ENCODE data around the gene GOLGA3. TPM values are rescaled to one million over a fixed set of nuclear protein-coding genes. Genes with fewer than 3 reads are reported as not detected.

GOLGA3 gene
- total RNA-seq, 1 donor from 2014 or later: 148 TPM

GRCh38 chr12:132825861-132826260 lies 2.8 kb downstream of the GOLGA3 start:
- Mint-ChIP-seq H3K36me3 (ENCODE audit: low read depth) (peaks cover 35% of the 10 kb centered on the region), H3K27me3 (ENCODE audit: low read depth) (no peaks in the 10 kb centered on the region), H3K9me3 (ENCODE audit: low read depth) (no peaks in the 10 kb centered on the region), H3K4me3 (ENCODE audit: unreplicated experiment) (peak overlapping the region; percentile 95), H3K27ac (ENCODE audit: unreplicated experiment) (peak overlapping the region; percentile 61), H3K4me1 (ENCODE audit: low read depth) (peaks cover 45% of the 10 kb centered on the region)
- TF ChIP-seq CTCF (IDR thresholded peaks at IDR 0.05): no peak
- no peak for DNase-seq (ENCODE audit: low spot score)

GRCh38 chr12:132825089-132825488 lies 3.6 kb downstream of the GOLGA3 start:
- Mint-ChIP-seq H3K36me3 (ENCODE audit: low read depth) (peaks cover 38% of the 10 kb centered on the region), H3K4me3 (ENCODE audit: unreplicated experiment) (no peak overlapping the region), H3K4me1 (ENCODE audit: low read depth) (peaks cover 45% of the 10 kb centered on the region), H3K9me3 (ENCODE audit: low read depth) (no peaks in the 10 kb centered on the region), H3K27ac (ENCODE audit: unreplicated experiment) (peak overlapping the region; percentile 61), H3K27me3 (ENCODE audit: low read depth) (no peaks in the 10 kb centered on the region)
- DNase-seq (ENCODE audit: low spot score): no peak
- TF ChIP-seq CTCF (IDR thresholded peaks at IDR 0.05): no peak

- DNase-seq (ENCODE audit: low spot score): no peak
- Mint-ChIP-seq H3K9me3 (ENCODE audit: low read depth) (no peaks in the 10 kb centered on the region), H3K4me3 (ENCODE audit: unreplicated experiment) (no peak overlapping the region), H3K27ac (ENCODE audit: unreplicated experiment) (peak overlapping the region; percentile 27), H3K36me3 (ENCODE audit: low read depth) (peaks cover 43% of the 10 kb centered on the region), H3K4me1 (ENCODE audit: low read depth) (peaks cover 39% of the 10 kb centered on the region), H3K27me3 (ENCODE audit: low read depth) (no peaks in the 10 kb centered on the region)
- TF ChIP-seq CTCF (IDR thresholded peaks at IDR 0.05): no peak
These were observed 4.6 kb downstream of the GOLGA3 start for GRCh38 chr12:132824053-132824452.

DNA sequence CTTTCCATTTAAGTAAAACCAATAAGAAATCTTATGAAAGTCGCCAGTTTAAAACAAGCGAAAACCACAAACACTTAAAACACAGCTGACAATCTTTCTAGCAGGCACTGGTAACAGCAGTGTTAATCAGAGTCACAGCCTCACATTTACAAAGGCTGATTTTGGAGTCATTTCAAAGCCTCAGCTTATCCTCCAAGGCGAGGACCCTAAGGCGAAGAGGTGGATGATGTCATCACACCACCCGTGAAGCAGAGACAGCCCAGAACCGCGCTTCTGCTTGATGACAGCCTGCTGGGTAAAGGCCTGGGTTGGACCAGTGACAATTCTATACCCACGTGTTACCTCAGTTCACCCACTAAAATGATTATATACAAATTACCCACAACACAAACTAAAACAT lies 10.1 kb downstream of the GOLGA3 start:
- Mint-ChIP-seq H3K36me3 (ENCODE audit: low read depth) (peaks cover 32% of the 10 kb centered on the region), H3K27ac (ENCODE audit: unreplicated experiment) (peak overlapping the region; percentile 57), H3K27me3 (ENCODE audit: low read depth) (no peaks in the 10 kb centered on the region), H3K4me1 (ENCODE audit: low read depth) (no peaks in the 10 kb centered on the region), H3K4me3 (ENCODE audit: unreplicated experiment) (no peak overlapping the region), H3K9me3 (ENCODE audit: low read depth) (no peaks in the 10 kb centered on the region)
- DNase-seq (ENCODE audit: low spot score): no peak
- no peak for TF ChIP-seq CTCF (IDR thresholded peaks at IDR 0.05)

DNA sequence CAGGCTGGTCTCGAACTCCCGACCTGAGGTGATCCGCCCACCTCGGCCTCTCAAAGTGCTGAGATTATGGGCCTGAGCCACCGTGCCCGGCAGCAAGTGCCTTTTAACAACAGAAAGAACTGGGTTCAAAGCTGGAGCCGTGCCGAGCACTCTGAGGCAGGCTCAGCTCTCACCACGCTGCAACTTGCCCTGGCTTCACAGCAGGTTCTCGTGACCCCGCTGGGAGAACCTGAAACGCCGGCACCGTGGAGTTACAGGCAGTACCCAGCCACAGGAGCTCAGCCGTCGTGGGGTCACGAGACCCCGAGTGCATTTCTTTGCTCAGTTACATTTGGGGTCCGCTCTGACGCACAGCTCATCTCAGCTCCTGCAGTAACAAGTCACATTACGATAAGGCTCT lies 14.4 kb downstream of the GOLGA3 start:
- Mint-ChIP-seq H3K27ac (ENCODE audit: unreplicated experiment) (no peak overlapping the region), H3K36me3 (ENCODE audit: low read depth) (peaks cover 35% of the 10 kb centered on the region)

More for the DNA sequence above, 14.4 kb downstream of the GOLGA3 start:
- Mint-ChIP-seq H3K9me3 (ENCODE audit: low read depth) (no peaks in the 10 kb centered on the region), H3K27me3 (ENCODE audit: low read depth) (no peaks in the 10 kb centered on the region), H3K4me3 (ENCODE audit: unreplicated experiment) (no peak overlapping the region), H3K4me1 (ENCODE audit: low read depth) (peaks cover 7% of the 10 kb centered on the region)
- DNase-seq (ENCODE audit: low spot score): no peak
- no peak for TF ChIP-seq CTCF (IDR thresholded peaks at IDR 0.05)

All from chondrocyte (in vitro differentiated cells).